Smooth muscle cell (in vitro differentiated cells): Measurements from ENCODE around the gene KDELR3. TPM values are rescaled to one million over a fixed set of nuclear protein-coding genes. Genes with fewer than 3 reads are reported as not detected.
A peak's percentile ranks its signal among the peaks of the same experiment; 100 is the strongest.

Source experiments
- DNase-seq: peaks from one replicate; lab custom pipeline; 2025; ENCODE audit not compliant: unreplicated experiment; lab: John Stamatoyannopoulos, UW
- H2AFZ ChIP-seq: fragments of 200-600 bp; sonication (generic); 2 replicates; pipeline ENCODE4 v1.6.0; 2016; ENCODE audit warnings: antibody characterized with exemption, low read depth, mild to moderate bottlenecking
- H3F3A ChIP-seq: fragments of 200-600 bp; sonication (generic); 2 replicates; pipeline ENCODE4 v1.6.0; 2017; ENCODE audit warnings: antibody characterized with exemption, low read depth
- H3K27ac ChIP-seq: fragments of 200-600 bp; sonication (generic); 2 replicates; pipeline ENCODE4 v1.5.1; 2016; ENCODE audit warnings: low read depth, mild to moderate bottlenecking
- H3K27me3 ChIP-seq: fragments of 200-600 bp; sonication (generic); 2 replicates; pipeline ENCODE4 v1.6.1; 2016; ENCODE audit warnings: low read depth, mild to moderate bottlenecking
- H3K36me3 ChIP-seq: fragments of 200-600 bp; sonication (generic); 2 replicates; pipeline ENCODE4 v1.5.1; 2016; ENCODE audit warnings: low read depth
- H3K4me1 ChIP-seq: fragments of 200-600 bp; sonication (generic); 2 replicates; pipeline ENCODE4 v1.5.1; 2016; ENCODE audit warnings: low read depth
- H3K4me2 ChIP-seq: fragments of 200-600 bp; sonication (generic); 2 replicates; pipeline ENCODE4 v1.6.0; 2016; ENCODE audit warnings: mild to moderate bottlenecking
- H3K4me3 ChIP-seq: fragments of 200-600 bp; sonication (generic); 2 replicates; pipeline ENCODE4 v1.5.1; 2016; ENCODE audit warnings: mild to moderate bottlenecking
- H3K79me2 ChIP-seq: fragments of 200-600 bp; sonication (generic); 2 replicates; pipeline ENCODE4 v1.6.0; 2016; ENCODE audit warnings: low read depth, mild to moderate bottlenecking
- H3K9ac ChIP-seq: fragments of 200-600 bp; sonication (generic); 2 replicates; pipeline ENCODE4 v1.6.0; 2016; ENCODE audit warnings: low read depth
- H3K9me3 ChIP-seq: fragments of 200-600 bp; sonication (generic); replicated peaks from 2 replicates; pipeline ENCODE4 v1.5.1; 2016; ENCODE audit warnings: low read depth
- H4K20me1 ChIP-seq: fragments of 200-600 bp; sonication (generic); 2 replicates; pipeline ENCODE4 v1.6.0; 2016; ENCODE audit warnings: low read depth
- CTCF ChIP-seq: fragments of 200-600 bp; sonication (generic); IDR thresholded peaks from 2 replicates; pipeline ENCODE4 v1.5.1; 2017; ENCODE audit warnings: borderline replicate concordance, mild to moderate bottlenecking, antibody characterized with exemption; ENCODE audit not compliant: insufficient read depth, poor library complexity, severe bottlenecking
- WGBS: methylation state at CpG from one replicate; pipeline ENCODE4 v1.1.7; 2016; ENCODE audit warnings: low lambda C conversion rate; 5-methylcytosine and 5-hydroxymethylcytosine counted together
- polyA plus RNA-seq: library from polyadenylated mRNA; unstranded; fragments of >200 nt; fragmentation: Nextera tagmentation; extraction: Ambion mirVana; gene quantifications from 2 replicates; pipeline ENCODE4 v1.2.1, GENCODE V29; 2016
- total RNA-seq: library from RNA; depleted of rRNA; stranded (reverse); fragments of >200 nt; gene quantifications from 2 replicates; pipeline ENCODE4 v1.2.3, GENCODE V29; 2014

KDELR3 gene
- total and polyA plus RNA-seq, 2 experiments from 2014 or later = 163 to 252 TPM

- H2AFZ ChIP-seq = no peak overlapping the region
- WGBS = 84% methylated on average over 3 of the region's 3 CpGs
Observed at GRCh38 chr22:38524429-38524828, 56.5 kb downstream of the KDELR3 start.

DNA sequence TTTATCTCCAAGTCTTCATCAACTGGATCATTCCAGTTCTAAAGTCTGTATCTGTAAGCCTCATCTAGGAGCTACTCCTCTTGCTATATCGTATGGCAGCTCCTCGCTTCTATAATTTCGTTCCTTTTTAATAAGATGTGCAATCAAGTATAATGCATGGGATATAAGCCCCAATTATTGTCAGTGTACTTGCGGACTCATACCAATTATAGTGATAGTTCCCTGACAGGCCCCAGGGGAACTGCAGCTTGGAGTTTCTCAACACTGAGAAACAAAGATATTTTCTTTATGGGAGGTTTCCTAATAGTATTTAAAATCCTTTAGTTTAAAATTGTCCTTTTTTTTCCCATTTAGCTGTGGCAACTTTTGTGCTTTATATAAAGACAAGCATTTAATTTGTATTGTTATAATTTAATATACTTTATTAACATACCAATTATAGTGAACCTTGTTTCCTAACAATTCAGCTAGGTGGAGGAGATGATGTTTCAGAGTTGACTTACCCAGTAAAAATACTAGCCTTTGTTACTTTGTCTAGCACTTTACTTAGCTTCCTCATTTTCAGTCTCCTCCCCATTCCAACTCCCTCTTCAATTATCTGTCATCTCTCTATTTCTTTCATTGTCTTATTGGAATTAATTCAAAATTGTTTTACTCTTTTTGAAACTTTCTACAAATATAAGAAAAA is 63.5 kb downstream of the KDELR3 start:
- H3K4me1 ChIP-seq = no peaks in the 10 kb centered on the region
- H3K4me2 ChIP-seq = peak overlapping the region; percentile 4
- TF ChIP-seq CTCF = no peak
- no peaks in the 10 kb centered on the region for H3F3A ChIP-seq
- H3K36me3 ChIP-seq = no peaks in the 10 kb centered on the region
- H2AFZ ChIP-seq = peak overlapping the region; percentile 86
- no peaks in the 10 kb centered on the region for H3K79me2 ChIP-seq
- H3K4me3 ChIP-seq = no peak overlapping the region
- no peaks in the 10 kb centered on the region for H4K20me1 ChIP-seq
- no peaks in the 10 kb centered on the region for H3K27me3 ChIP-seq
- H3K9ac ChIP-seq = no peak overlapping the region
- H3K9me3 ChIP-seq = no peaks in the 10 kb centered on the region
- WGBS = 94% methylated on average over 4 of the region's 4 CpGs
- no peak overlapping the region for H3K27ac ChIP-seq
- no peak for DNase-seq

More at GRCh38 chr22:38524429-38524828, 56.5 kb downstream of the KDELR3 start:
- H3K9me3 ChIP-seq = no peaks in the 10 kb centered on the region
- H4K20me1 ChIP-seq = no peaks in the 10 kb centered on the region
- H3K4me2 ChIP-seq = no peak overlapping the region
- no peak overlapping the region for H3K4me3 ChIP-seq
- no peak overlapping the region for H3K9ac ChIP-seq
- H3K79me2 ChIP-seq = no peaks in the 10 kb centered on the region
- no peaks in the 10 kb centered on the region for H3K27me3 ChIP-seq
- no peak overlapping the region for H3K27ac ChIP-seq
- no peaks in the 10 kb centered on the region for H3F3A ChIP-seq
- DNase-seq = no peak
- no peak for TF ChIP-seq CTCF
- no peaks in the 10 kb centered on the region for H3K4me1 ChIP-seq
- no peaks in the 10 kb centered on the region for H3K36me3 ChIP-seq

Other genes with a start within 250 kb of the KDELR3 start
- gene TMEM184B, start 195.1 kb upstream of the KDELR3 start, total RNA-seq = 34.1 and 54.4 TPM in 2 replicates
- 96.0 and 96.3 TPM in 2 replicates for gene TMEM184B, start 195.1 kb upstream of the KDELR3 start, polyA plus RNA-seq
- 94.7 and 111 TPM in 2 replicates for gene CSNK1E, start 150.7 kb upstream of the KDELR3 start, total RNA-seq
- gene CSNK1E, start 150.7 kb upstream of the KDELR3 start, polyA plus RNA-seq = 154 and 192 TPM in 2 replicates
- 0.81 TPM in 1 of 2 replicates, not detected in the other for gene KCNJ4, start 12.9 kb upstream of the KDELR3 start, total RNA-seq
- gene KCNJ4, start 12.9 kb upstream of the KDELR3 start, polyA plus RNA-seq = not detected in 2 replicates
- 182 and 201 TPM in 2 replicates for gene DDX17, start 38.2 kb downstream of the KDELR3 start, total RNA-seq
- 11.5 and 22.2 TPM in 2 replicates for gene DDX17, start 38.2 kb downstream of the KDELR3 start, polyA plus RNA-seq
- 0.13 and 0.81 TPM in 2 replicates for gene DMC1, start 102.1 kb downstream of the KDELR3 start, total RNA-seq
- gene DMC1, start 102.1 kb downstream of the KDELR3 start, polyA plus RNA-seq = 0.77 and 1.1 TPM in 2 replicates
- 4.3 and 4.9 TPM in 2 replicates for gene FAM227A, start 188.3 kb downstream of the KDELR3 start, total RNA-seq
- gene FAM227A, start 188.3 kb downstream of the KDELR3 start, polyA plus RNA-seq = 1.5 and 3.8 TPM in 2 replicates
- gene CBY1, start 188.5 kb downstream of the KDELR3 start, total RNA-seq = 12.3 and 16.4 TPM in 2 replicates
- 50.4 and 52.9 TPM in 2 replicates for gene CBY1, start 188.5 kb downstream of the KDELR3 start, polyA plus RNA-seq
- 57.5 and 63.3 TPM in 2 replicates for gene TOMM22, start 213.9 kb downstream of the KDELR3 start, total RNA-seq
- gene TOMM22, start 213.9 kb downstream of the KDELR3 start, polyA plus RNA-seq = 64.7 and 71.2 TPM in 2 replicates
- gene JOSD1, start 232.8 kb downstream of the KDELR3 start, total RNA-seq = 38.9 and 41.1 TPM in 2 replicates
- 6.2 and 12.5 TPM in 2 replicates for gene JOSD1, start 232.8 kb downstream of the KDELR3 start, polyA plus RNA-seq
- gene GTPBP1, start 237.8 kb downstream of the KDELR3 start, total RNA-seq = 15.8 and 25.3 TPM in 2 replicates
- gene GTPBP1, start 237.8 kb downstream of the KDELR3 start, polyA plus RNA-seq = 23.7 and 24.3 TPM in 2 replicates